SKM-1 treated with dmso at 0.1 percent for 144 hours (cell line): ENCODE data around the gene DPYSL3.
"Not testable (repeated sequence)": the region's sequence is repeated elsewhere in the genome, so short reads cannot be mapped to it uniquely, and the experiment has no call there.

Experiments used
- DNase-seq: peaks from one replicate; lab custom pipeline; 2025; ENCODE audit not compliant: unreplicated experiment; lab: John Stamatoyannopoulos, UW

DPYSL3 gene

GRCh38 chr5:147509710-147510651 lies at the start of gene DPYSL3:
Gene DPYSL3 (minus strand): TSS chr5:147510068. CDS start chr5:147509858, 210 bp downstream.
- peak; percentile 80 for DNase-seq

DNA sequence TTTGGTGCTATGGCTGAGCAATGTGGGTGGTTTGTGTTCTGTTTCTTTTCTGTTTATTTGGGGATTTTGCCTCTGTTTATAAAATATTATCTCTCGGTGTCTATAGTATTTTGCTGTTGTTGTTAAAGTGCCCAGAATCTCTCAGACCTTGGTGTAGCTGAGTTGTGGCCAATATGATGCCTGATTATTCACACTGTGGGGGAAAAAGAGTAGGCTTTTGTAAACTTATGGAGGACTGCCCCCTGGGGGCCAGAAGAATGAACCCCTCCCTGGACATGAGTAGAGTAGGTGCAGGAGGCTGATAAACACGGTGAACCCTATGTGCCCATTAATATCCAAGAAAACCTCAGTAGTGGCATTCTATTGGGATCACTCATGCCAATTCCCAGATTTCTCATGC lies 49.0 kb upstream of the DPYSL3 start:
- DNase-seq, result no peak

DNA sequence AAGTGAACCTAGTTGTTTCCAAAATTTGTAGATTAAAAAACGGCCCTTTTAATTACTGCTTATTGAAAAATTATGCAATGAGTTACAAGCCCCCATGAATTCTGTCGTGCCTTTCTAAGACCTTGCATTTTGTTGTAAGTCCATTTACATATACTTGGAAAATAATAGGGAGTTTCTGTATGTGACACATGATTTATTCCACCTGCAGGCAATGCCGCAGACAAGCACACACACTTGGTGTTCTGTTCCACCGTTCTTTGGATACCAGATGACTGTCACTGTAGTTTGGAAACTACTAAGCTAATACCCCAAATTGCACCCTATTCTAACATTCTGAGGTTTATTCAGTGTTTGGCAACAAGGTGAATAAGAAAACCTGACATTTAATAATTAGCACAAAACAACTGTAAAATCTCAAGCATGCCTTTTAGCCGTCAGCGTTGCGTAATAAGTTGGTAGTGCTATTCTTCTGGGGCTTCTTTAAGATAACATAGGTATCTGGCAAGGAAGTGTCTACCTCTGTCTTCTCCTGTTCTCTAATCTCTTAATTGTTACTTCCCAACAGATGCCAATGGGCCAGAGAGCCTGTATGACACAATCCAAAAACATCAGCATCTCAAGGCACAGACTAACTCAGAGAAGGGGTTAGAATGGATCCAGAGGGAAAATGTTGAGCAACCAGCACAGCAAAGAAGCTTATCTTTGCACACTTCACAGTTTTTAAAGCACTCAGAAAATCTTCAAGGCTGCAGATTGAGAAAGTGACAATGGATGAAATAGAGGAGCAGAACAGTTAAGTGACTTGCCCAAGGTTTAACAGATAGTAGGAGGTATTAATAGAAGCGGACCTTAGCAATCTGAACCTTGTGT lies 48.2 kb upstream of the DPYSL3 start:
- no peak for DNase-seq

- DNase-seq, result no peak
These were observed 45.3 kb upstream of the DPYSL3 start for GRCh38 chr5:147555176-147555575.

DNA sequence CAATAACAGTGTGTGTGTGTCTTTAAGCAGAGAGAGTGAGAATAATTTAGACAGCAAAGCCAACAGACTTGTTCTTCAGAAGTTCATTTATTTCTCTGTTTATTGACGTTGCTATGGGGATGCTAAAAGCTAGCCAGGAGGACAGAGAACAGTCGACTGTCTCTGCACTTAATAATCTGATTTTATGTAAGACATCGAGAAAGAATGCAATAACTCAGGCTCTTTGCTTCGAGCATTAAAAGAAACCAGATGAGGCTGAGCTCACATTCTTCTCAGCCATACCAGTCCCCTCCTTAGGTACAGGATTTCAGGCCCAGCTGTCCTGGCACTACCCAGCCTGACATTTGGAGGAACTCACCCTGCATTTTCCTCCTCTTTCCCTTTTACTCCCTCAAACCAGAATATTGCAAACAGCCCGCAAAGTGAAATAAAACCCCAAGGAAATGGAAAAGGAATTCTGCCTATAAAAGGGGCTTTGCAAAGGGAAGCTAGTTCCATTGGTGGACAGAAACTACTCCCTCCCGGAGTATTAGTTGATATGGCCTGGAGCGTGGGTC lies 44.5 kb upstream of the DPYSL3 start:
- no peak for DNase-seq

- DNase-seq, result not testable (repeated sequence)
These were observed 43.9 kb upstream of the DPYSL3 start for GRCh38 chr5:147553817-147554216.

DNA sequence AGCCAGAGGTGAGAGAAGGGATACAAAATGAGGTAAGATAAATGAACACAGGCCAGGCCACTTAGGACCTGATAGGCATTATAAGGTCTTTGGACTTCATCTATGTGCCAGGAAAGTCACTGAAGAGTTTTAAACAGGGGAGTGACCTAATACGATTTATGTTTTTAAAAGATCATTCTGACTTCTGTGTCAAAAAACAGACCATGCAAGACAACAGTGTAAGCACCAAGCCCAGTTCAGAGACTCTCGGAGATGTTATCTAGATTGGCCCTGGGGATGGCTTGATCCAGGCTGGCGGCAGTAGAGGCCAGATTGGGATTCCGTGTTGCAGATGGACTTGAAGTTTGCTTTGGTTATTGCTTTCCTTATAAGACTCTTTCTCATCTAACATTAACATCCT lies 43.0 kb upstream of the DPYSL3 start:
- no peak for DNase-seq

DNA sequence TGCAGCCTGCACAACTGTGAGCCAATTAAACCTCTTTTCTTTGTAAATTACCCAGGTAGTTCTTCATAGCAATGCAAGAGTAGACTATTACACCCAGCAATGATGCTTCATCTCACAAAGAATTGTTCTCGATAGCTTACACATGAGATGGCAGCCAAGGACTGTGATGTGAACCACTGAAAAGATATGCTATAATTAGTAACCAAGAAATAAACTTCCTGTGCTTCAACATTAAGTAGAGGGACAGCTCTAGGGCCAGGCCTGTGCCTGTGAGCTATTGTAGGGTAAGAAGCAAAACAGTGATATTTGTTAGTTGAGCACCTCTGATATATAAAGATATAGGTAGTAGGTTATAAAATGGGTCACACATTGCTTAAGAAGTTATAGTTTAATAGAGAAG lies 41.8 kb upstream of the DPYSL3 start:
- DNase-seq, result no peak

DNA sequence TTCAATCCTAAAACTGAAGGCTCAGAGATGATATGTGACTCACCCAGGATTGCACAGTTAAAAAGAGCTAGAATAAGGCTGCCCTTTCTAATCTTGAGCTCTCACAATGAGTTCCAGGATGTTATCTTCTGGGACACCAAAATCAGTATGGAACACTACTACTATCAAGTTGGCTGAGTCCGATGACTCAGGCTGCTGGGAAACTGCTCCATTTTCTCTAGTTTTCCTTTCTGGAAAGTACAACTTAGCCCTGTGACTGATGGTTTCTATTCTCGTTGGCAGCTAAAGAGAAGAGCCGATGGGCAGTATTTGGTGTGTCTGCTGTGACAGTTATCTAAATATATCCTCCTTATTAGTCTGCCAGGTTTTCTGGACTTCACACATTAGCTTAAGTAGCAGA lies 37.9 kb upstream of the DPYSL3 start:
- DNase-seq, result no peak

DNA sequence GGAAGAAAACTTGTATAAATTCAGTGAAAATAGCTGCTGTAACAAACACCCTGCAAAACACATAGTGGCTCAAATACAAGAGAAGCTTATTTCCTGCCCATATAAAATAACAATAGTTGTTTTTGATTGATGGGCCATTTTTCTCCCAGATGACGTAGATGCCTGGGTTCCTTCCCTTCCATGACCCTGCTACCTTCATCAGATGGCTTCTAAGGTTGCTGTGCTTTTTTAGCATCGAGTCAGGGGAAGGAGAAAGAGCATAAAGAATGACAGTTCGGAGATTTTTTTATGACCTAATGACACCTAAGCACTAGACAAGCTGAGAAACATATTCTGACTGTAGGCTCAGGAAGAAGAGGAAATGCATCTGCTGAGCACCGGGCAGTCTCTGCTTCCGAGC lies 34.7 kb upstream of the DPYSL3 start:
- DNase-seq, result no peak

- DNase-seq, result no peak
These were observed 29.2 kb upstream of the DPYSL3 start for GRCh38 chr5:147539053-147539452.

- no peak for DNase-seq
These were observed 28.4 kb upstream of the DPYSL3 start for GRCh38 chr5:147538236-147538635.

DNA sequence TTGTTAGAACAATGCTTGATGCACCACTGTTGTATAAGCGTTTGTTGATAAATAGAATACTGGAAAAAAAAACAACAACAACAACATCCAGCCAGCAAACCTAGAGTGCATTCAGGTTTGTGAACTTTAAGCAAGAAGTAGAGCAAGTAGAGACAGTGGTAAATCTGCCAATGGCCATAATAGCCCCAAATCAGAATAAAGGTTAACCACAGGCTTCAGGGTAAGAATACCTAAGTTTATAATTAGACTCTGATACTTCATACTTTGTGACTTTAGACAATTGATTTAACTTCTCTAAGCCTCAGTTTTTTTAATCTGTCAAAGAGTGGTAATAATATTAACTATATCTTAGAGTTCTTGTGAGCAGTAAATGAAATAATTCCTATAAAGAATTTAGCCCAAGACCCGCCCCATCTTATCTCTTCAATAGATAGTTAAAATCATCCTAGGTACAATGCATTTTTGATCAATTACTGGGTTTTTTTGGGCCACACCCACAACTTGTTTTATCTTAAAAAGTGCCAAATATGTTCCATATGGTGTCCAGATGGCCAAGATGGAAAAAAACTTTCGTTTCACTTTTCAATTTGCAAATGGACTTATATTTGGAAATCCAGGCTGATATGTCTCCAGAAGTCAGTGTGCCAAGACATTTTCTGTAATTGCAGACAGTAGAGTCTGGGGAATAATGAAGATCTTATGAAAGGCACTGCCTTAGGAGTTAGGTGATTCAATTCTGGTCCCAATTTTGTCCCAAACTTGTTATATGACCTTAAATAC lies 24.5 kb upstream of the DPYSL3 start:
- DNase-seq, result no peak

GRCh38 chr5:147532156-147532555 lies 22.3 kb upstream of the DPYSL3 start:
- no peak for DNase-seq

DNA sequence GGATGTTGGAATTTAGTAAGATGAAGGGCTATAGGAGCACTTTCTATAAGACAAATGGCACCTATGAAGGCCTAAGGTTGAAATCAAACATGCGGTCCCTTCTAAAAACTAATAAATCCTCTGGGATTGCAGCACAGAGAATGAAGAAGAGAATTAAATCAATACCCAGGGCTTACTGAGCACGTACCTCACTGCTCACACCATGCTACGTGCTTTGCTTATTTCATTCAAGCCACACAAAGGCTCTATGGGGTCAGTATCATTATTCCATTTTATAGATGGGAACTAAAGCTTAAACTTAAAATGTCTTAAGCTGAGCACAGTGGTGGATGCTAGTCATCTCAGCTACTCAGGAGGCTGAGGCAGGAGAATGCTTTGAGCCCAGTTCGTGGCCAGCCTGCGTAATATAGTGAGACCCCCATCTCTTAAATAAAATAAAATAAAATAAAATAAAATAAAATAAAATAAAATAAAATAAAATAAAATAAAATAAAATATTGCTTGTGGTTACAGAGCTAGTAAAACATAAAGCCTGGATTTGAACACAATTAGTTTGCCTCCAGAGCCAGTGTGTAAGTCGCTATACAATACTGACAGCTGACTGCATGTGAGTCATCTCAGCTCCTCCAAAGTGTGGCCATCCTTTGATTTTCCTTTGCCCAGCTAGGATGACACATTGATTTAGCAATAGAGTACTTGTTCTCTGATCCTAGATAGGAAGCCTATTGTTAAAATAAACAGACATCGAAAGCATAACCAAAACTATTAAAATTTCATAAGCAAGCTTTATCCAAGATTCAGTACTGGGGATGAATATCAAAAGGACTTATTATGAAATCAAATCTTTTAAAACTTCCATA lies 20.9 kb upstream of the DPYSL3 start:
- DNase-seq, result no peak

- DNase-seq, result no peak
These were observed 13.2 kb upstream of the DPYSL3 start for GRCh38 chr5:147523069-147523468.

DNA sequence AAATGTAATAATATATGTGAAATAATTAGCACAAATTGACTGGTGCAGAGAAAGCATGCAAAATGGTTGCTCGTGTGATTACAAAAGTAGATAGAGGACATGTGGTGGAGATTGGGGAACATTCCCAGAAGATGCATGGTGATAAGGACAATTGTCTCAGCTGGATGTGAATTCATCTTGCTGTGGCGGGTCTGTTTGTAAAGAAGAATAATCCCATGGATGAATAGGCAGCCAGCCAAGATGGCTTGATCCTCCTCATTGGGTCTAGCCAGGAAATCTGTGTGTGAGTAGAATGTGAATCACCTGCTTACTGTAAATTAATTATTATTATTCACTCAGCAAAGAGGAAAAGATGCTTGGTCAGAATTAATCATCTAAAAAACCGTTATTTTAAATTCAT lies 12.6 kb upstream of the DPYSL3 start:
- no peak for DNase-seq

GRCh38 chr5:147520450-147520849 lies 10.6 kb upstream of the DPYSL3 start:
- DNase-seq, result no peak

GRCh38 chr5:147519380-147519779 lies 9.5 kb upstream of the DPYSL3 start:
- DNase-seq, result no peak

DNA sequence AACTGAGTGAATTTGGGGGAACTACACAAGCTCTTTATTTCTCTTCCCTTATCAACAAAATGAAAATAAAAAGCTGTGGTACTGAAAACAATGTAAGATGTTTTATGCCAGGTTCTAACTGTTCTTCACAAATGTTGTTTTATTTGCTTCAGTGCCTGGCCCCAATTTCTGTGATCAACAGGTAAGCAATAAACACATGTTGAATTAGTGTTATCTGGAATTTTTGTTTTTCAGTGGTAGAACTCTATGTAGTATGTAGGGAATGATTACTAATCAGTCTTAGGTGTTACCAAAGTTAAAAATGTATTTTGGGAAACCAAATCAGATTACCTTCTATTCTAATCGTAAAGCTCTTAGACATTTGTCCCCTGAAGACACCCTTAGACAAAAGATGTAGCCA lies 7.5 kb upstream of the DPYSL3 start:
- no peak for DNase-seq
